SW480 (cell line): ENCODE data around the gene LAMB4.

Experiments
- DNase-seq: peaks from one replicate; pipeline ENCODE4 v3.0.0-alpha.2; 2016; ENCODE audit warnings: low spot score

Gene LAMB4

GRCh38 chr7:107995184-107996071 lies 134.7 kb downstream of the LAMB4 start:
- DNase-seq, result peak; percentile 12

GRCh38 chr7:107994421-107995030 lies 135.6 kb downstream of the LAMB4 start:
- no peak for DNase-seq

- DNase-seq, result no peak
These were observed 136.3 kb downstream of the LAMB4 start for GRCh38 chr7:107993891-107994291.

GRCh38 chr7:107989618-107990373 lies 140.4 kb downstream of the LAMB4 start:
- DNase-seq, result no peak

- no peak for DNase-seq
These were observed 147.2 kb downstream of the LAMB4 start for GRCh38 chr7:107982918-107983389.

GRCh38 chr7:107982042-107982840 lies 147.9 kb downstream of the LAMB4 start:
- no peak for DNase-seq

- DNase-seq, result no peak
These were observed 148.7 kb downstream of the LAMB4 start for GRCh38 chr7:107981466-107981865.

GRCh38 chr7:107980671-107981190 lies 149.4 kb downstream of the LAMB4 start:
- DNase-seq, result no peak

- DNase-seq, result no peak
These were observed 150.0 kb downstream of the LAMB4 start for GRCh38 chr7:107980171-107980570.

- no peak for DNase-seq
These were observed 151.2 kb downstream of the LAMB4 start for GRCh38 chr7:107978815-107979408.

- no peak for DNase-seq
These were observed 153.1 kb downstream of the LAMB4 start for GRCh38 chr7:107977048-107977447.

- no peak for DNase-seq
These were observed 153.5 kb downstream of the LAMB4 start for GRCh38 chr7:107976620-107977019.

- no peak for DNase-seq
These were observed 154.7 kb downstream of the LAMB4 start for GRCh38 chr7:107975394-107976013.

GRCh38 chr7:107973861-107974260 lies 156.3 kb downstream of the LAMB4 start:
- no peak for DNase-seq
